HG03575 (cell line): ENCODE measurements around the gene RHOG.
"Not testable (repeated sequence)": the region's sequence is repeated elsewhere in the genome, so short reads cannot be mapped to it uniquely, and the experiment has no call there.

ENCODE experiments used
- ATAC-seq: cut with Tn5 transposase; IDR thresholded peaks from one replicate; pipeline ENCODE4 v1.9.1; 2021; ENCODE audit not compliant: unreplicated experiment, insufficient number of reproducible peaks, low FRiP score; ENCODE audit errors: extremely low read depth

Gene RHOG

DNA sequence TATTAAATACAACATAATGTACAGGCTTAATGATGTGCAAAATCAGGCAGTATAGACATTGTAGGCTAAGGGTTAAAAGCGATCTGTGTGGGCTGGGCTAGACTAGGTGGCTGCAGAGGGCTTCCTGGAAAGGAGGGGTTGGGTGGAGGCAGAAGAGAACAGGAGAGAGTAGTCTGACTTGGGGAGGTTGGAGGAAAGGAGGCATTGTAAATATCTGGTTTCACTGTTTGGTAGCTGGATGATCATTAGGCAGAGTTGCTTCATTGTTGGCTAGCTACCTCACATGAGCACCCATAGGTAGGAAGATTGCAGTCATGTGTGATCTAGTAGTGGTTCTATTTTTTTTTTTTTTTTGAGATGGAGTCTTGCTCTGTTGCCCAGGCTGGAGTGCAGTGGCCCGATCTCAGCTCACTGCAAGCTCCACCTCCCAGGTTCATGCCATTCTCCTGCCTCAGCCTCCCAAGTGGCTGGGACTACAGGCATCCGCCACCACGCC lies 20.2 kb upstream of the RHOG start:
- not testable (repeated sequence) for ATAC-seq

DNA sequence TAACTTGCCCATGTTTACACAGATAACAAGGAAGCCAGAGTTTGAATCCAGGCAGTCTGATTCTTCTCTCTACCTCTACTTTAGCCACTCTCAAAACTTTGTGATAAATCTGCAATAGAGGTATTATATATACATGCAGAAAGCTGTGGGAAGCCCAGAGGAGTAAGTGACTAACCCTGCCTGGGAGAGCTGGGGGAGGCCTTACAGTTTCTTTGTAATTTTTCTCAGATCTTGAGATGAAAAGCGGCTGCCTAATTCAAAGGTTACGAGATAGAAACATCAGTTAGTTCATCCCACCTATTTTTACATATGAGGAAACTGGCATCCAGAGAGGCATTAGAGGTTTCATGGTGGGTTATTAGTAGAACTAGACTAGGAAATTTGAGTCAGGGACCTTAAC lies 19.6 kb upstream of the RHOG start:
- ATAC-seq: no peak

DNA sequence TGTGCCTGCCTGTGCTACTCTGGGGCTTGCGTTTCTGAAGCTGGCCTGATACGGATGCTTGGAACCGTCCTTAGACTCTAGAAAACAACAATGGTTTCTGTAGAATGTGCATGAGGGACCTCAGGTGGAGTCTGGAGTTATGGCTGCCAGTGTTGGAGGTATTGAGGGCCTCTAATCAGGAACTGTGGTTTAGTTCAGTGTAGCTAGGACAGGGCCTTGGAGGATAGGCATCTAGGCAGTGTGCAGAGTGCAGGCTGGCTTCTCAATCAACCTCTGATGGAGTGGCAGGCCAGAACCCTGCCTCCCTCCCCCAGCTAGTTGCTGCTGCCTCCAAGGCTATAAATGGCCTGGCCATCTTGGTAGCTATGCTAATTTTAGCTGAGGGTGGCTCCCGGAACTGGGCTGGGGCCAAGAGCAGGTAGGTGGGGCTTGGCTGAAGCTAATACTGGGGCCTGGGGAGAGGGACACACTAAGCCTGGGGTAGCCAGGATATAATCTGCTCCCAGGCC lies 18.7 kb upstream of the RHOG start:
- peak; percentile 32 for ATAC-seq

DNA sequence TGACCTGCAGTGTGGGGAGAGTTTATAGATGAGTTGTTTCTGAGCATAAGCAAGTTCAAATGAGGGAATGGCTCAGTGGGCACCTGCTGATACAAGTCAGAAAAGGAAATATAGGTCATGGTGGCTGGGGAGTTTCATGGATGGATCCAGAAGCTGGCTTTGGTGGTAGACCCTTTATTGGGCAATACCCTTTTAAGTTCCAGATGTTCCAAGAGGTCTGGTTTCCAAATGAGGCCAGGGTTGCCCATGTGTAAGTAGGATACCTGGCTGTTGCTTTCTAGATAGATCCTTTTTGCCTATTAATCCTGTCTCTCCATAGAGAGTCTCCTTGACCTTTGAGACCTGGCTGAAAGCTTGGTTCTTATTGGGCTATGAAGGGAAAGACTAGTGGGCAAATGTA lies 16.9 kb upstream of the RHOG start:
- ATAC-seq: no peak

DNA sequence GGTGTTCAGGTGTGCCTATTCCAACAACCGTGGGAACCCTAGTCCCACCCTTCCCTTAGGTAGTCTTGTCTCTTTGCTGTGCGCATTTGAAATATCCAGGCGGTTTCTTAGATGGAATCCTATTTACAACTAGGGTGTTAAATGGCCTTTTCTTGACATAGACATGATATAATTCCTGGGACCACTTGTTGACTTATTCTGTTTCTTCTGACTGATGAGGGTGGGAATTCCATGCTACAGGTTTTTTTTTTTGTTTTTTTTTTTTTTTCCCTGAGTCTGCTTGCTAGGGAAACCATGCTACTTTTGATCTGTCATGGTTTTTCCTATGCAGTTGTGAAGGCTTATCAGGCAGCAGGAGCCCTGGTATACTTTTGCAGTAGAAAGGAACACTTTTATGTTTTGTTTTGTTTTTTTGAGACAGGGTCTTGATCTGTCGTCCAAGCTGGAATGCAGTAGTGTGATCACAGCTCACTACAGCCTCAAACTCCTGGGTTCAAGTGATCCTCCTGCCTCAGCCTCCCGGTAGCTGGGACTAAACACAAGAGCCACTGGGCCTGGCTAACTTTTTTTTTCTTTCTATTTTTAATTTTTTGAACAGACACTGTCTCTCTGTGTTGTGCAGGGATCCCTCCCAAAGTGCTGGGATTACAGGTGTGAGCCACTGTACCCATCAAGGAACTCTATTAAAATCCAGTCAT lies 16.2 kb upstream of the RHOG start:
- no peak for ATAC-seq

DNA sequence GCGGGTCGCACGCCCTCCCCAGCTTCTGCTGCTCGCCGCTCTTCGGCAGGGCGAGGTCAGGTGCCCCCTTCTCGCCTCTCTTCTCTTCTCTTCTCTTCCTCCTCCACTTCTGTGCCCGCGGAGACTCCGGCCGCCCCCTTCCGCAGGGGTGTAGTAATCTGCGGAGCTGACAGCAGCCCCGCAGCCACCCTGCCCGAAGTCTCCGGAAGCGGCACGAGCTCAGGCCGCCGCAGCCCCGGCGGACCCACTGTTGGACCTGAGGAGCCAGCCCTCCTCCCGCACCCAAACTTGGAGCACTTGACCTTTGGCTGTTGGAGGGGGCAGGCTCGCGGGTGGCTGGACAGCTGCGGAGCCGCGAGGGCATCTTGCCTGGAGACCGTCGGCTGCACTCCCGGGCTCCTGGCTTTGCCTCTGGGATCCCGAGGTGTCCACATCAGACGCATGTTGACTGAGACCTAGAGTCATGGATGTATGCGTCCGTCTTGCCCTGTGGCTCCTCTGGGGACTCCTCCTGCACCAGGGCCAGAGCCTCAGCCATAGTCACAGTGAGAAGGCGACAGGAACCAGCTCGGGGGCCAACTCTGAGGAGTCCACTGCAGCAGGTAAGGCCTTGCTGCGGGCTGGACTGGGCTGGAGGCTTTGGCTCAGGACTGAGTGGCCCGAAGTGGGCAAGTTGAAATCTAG lies 15.2 kb upstream of the RHOG start:
- ATAC-seq: no peak

DNA sequence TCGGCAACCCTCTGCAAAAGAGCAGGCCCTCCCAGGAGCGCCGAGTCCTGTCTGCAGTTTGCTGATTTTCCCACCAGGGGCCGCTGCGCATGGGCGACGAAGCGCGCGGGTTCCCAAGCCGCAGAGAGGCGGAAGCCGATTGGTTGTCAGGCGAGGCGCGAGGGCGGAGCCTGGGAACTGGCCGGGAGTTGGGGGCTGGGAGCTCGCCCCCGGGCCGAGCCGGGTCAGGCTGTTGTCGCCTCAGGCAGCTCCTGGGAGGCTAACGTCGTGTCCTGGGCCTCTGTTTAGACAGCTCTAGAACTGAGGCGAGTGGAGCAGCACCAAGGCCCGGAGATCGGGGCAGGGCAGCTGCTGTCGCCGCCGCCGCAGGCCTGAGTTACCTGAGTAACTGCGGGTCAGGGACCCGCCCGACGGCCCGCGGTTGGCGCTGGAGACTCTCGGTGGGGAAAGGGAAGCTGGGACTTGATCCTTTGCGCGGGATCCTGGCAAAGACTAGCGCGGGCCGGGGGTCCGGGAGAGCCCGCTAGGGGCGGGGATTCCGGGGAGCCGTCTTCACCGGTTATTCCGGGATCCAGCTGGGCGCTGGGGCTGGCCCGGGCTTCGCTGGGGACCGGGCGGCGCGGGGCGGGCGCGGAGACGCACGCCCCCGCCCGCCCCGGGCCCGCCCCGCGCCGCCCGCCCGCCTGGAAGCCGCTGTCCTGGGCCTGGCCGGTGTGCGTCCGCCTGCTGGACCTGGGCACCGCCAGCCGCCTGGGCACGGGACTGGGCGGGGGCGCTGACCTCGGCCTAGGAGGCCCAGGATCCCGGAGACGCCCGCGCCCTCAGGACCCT lies 14.4 kb upstream of the RHOG start, which contains the start of gene STIM1:
STIM1 (plus strand) TSS at position 688 of the 831 bp plus-strand sequence. CDS start 607 bp downstream, outside the sequence.
- peak; percentile 24 for ATAC-seq

DNA sequence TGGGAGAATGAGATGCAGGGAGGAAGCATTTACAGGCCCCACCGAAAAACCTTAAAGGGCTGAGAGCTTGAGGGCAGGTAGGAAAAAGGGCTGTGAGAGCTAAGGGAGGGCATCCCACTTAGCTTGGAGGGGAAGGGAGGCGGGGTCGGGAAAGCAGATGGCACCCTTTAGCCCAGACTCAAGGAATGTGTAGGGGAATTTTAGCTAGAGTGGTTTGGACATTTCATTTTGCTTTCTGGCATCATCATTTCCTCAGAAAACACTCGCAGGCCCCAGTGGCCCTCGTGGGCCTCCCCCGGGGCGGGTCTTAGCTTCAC lies 13.9 kb upstream of the RHOG start:
- peak; percentile 3 for ATAC-seq

DNA sequence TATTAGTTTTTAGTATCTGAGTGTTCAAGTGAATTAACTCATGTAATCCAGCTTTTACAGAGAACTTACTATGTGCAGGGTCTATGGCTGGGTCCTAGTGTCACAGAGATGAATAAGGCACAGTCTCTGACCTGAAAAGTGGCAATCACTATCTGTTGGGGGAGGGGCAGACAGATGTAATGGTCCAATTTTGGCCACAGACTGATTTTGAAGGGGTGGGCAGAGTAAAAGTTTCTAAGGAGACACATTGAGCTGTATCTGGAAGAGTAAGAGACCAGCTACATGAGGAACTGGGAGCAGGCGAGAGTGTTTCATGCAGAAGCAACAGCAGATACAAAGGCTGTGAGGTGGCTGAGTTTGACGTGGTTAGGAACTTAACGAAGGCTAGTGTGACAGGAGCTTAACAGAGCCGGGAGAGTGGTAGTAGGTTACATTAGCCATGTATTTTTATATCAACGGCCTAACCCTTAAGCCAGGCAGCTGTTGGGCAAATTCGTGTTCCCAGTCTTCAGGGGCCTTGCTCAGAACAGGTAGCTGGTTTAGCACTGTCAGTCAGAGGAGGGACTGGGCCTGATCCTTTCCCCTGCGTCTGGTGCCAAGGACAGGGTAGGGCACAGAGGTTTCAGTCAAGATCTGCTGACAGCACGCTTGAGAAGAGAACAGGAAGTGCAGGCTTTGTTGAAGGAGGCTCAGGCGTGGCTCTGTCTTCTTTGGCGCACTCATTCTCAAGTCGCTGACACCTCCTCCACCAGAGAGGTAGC lies 13.3 kb upstream of the RHOG start:
- ATAC-seq: peak; percentile 21

DNA sequence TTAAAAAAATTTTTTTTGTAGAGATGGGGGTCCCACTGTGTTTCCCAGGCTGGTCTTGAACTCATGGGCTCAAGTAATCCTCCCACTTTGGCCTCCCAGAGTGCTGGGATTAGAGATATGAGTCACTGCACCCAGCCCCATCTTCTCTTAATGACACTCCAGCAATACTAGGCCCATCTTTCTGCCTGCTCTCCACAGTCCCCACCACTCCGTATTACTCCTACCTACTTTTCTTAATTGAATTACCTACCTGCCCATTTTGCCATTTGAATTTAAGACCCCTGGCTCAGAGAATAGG lies 12.7 kb upstream of the RHOG start:
- no peak for ATAC-seq

DNA sequence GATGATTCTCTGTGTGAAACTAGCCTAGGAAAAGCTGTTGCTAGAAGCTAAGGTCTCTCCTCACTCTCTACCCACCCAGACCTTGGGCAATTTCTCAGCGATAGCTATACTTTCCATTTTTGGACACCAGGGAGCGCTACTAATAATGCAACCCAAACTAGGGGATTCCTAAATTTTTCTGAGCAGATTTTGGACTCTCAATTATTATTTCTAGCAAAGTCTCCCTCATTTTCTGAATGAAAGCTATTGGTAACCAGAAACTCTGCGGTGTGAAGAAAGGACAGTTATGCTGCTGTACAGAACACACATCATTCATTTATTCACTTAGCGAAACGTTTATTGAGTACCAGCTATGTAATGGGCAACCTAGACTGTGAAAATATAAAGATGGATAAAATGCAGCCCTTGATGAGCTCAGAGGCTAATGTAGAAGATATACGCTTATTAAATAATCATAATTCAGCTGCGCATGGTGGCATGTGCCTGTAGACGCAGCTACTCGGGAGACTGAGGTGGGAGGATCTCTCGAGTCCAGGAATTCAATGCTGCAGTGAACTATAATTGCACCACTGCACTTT lies 8.6 kb upstream of the RHOG start:
- ATAC-seq: no peak

DNA sequence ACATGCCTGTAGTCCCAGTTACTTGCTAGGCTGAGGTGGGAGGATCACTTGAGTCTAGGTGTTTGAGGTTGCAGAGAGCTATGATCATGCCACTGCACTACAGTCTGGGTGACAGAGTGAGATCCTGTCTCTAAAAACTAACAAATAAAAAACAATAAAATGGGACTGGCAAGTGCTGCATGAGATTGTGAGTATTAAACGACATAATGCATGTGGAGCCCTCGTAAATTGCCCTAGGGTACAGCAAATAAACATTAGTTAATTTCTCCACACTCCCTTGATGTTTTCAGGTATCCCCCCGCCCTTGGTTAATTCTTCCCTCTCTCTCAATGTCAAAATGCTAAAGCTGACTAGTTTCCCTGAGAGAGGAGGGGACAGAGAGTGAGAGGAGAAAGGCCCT lies 4.9 kb upstream of the RHOG start:
- no peak for ATAC-seq

DNA sequence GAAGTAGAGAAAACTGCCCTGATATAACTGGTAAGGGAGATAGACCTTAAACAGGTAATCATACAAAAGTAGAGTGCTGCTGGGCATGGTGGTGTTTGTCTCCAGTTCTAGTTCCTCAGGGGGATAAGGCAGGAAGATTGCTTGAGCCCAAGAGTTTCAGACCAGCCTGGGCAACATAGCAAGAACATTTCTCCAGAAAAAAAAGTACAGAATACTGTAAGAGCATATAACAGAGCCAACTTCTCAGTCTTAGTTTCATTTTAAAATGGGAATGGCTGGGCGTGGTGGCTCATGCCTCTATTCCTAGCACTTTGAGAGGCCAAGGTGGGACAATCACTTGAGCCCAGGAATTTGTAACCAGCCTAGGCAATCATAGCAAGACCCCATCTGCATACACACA lies 4.5 kb upstream of the RHOG start:
- no peak for ATAC-seq

DNA sequence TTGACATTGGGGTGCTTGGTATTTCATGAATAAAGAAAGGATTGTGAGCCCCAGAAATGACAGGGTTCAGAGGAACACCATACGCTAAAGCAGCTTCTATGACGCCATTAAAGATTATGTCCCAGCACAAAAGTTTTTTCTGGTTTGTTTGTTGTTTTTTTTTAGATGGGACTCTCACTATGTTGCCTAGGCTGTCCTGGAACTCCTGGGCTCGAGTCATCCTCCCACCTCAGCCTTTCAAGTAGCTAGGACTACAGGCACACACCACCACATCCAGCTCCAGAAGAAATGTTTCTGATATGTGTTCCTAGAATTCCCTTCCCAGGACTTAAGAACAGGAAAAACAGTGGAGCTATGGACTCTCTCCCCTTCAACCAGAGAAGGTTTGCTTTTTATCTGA lies 2.6 kb upstream of the RHOG start:
- no peak for ATAC-seq

DNA sequence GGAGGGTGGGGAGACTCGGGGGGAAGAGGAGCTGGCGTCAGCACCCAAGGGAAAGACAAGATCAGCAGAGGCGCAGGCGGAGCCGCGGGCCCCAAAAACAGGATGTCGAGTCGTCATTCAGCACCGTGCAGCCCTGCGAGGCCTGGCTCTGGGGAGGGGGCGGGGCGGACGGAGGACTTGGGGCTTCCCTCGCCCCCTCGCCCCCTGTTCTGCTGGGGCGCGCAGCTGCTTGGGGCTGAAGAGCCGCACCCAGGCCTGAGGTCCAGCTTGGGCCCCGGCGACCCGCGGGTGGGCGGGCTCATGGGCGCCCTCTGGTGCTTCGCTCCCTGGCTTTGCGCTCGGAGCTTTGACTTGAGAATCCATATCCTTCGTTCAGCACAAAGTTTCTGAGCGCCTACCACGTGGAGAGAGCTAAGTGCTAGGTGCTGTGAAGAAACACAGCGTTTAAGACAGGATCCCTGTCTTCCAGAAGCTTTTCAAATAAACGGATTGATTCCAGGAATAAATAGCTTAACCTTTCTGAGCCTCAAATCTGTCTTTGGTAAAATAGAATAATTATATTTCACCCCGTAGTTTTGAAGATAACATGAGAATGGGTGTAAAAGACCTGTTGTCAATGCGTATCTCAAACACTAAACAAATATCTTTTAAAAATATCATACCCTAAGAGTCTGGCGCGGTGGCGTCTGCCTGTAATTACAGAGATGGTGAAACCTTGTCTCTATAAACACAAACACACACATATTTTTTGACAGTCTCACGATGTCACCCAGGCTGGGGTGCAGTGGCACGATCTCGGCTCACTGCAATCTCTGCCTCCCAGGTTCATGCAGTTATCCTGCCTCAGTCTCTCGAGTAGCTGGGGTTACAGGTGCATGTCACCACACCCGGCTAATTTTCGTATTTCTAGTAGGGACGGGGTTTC lies 929 bp upstream of the RHOG start:
- ATAC-seq: peak; percentile 25

DNA sequence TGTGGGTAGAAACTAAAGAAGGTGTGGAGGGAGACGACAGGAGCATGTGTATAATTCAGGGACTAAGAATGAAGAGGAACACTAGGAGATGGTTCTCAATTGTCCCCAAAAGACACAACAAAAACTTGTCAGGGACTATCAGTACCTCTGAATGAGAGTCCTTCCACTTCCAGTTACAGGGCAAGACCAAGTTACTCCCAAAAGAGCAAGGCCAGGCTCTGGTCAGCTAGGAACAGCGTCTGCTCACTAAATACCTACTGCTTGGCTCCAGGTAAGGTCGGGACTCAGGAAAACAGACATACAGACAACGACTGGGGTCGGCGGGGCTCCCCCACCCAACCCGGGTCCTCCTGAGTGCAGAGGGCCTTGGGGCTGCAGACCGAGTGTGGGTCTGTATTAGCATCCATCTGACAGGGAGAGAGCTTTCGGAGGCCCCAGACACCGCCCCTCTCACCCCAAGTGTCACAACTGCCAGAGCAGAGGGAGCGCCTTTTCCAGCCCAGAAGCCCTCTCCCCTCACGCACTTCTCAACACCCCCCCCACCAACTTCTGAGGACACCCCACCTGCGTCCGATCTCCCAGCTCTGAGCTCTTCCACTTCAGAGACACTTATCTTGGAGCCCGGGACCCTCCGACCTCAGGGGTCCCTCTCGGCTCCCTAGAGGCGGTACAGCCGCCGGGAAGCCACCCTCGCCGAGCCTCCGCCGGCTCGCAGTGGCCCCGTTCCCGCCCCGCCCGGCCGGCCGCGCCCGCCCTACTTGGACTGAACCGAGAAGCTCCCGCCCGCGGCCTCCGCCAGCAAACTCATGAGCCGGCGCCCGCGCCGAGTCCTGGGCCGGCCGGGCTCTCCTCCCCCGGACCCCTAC lies 522 bp downstream of the RHOG start:
- no peak for ATAC-seq

DNA sequence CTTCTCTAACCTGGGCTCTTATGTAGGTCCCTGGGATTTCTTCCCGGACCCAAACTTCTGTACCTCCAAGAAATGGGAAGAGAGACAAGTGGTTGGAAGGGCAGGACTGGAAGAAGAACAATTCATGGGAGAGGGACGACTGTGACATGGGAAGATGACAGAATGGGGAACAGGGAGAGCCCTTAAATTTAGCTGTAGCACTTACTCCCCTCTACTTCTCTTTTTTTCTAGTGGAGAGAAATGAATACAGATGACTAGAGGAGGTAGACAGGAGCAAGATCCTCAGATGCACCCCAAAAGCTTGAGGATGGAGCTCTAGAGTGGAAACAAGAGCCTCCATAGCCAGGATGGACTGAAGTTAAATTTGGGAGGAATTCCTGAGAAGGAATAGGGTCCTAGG lies 2.3 kb downstream of the RHOG start:
- ATAC-seq: no peak
